ENCODE measurements around the gene PALD1.

- TF ChIP-seq POLR2AphosphoS5 (IDR thresholded peaks at IDR 0.05) = no peak
- no peak for TF ChIP-seq CTCF (IDR thresholded peaks at IDR 0.05)
Measured at GRCh38 chr10:70596860-70597809, 118.6 kb downstream of the PALD1 start.

All from breast epithelium (tissue), 3 donors.